ENCODE data around the gene PRSS1. TPM values are rescaled to one million over a fixed set of nuclear protein-coding genes. Genes with fewer than 3 reads are reported as not detected.
"Not testable (repeated sequence)": the region's sequence is repeated elsewhere in the genome, so short reads cannot be mapped to it uniquely, and the experiment has no call there.

The PRSS1 gene
- total RNA-seq, 6 donors from 2014 or later, result 9.8 to 20.6 TPM; not detected in 4

- no peaks in the 10 kb centered on the region for H3K4me1 ChIP-seq
- H3K4me3 ChIP-seq, result no peak overlapping the region
- H3K27ac ChIP-seq, result no peak overlapping the region
- DNase-seq (no peak), ATAC-seq (ENCODE audit: low FRiP score in 2 of 2) (no peak)
- H3K27me3 ChIP-seq, result no peaks in the 10 kb centered on the region
- no peaks in the 10 kb centered on the region for H3K36me3 ChIP-seq
- no peaks in the 10 kb centered on the region for H3K9me3 ChIP-seq
- 75 to 77% methylated on average over 7 to 8 of the region's 8 CpGs for WGBS, 2 donors
- TF ChIP-seq POLR2AphosphoS5 (IDR thresholded peaks at IDR 0.05) (no peak), POLR2A (IDR thresholded peaks at IDR 0.05) (no peak), EP300 (IDR thresholded peaks at IDR 0.05) (no peak), CTCF (IDR thresholded peaks at IDR 0.05) (no peak)
These were observed 4.1 kb downstream of the PRSS1 start for GRCh38 chr7:142753366-142753765.

GRCh38 chr7:142753925-142754491 lies 4.7 kb downstream of the PRSS1 start:
- not testable (repeated sequence) for ATAC-seq (ENCODE audit: low FRiP score in 2 of 2); H3K27me3 ChIP-seq; H3K4me1 ChIP-seq; DNase-seq; H3K36me3 ChIP-seq; H3K9me3 ChIP-seq; H3K27ac ChIP-seq; H3K4me3 ChIP-seq
- 62 to 65% methylated on average over 4 to 5 of the region's 5 CpGs for WGBS, 2 donors

- no peaks in the 10 kb centered on the region for H3K27me3 ChIP-seq
- DNase-seq, result no peak
- H3K4me3 ChIP-seq, result no peak overlapping the region
- no peaks in the 10 kb centered on the region for H3K4me1 ChIP-seq
- no peak for ATAC-seq (ENCODE audit: low FRiP score in 2 of 2)
- WGBS, 2 donors, result 75 to 80% methylated on average over 10 of the region's 10 CpGs
- no peaks in the 10 kb centered on the region for H3K36me3 ChIP-seq
- no peak overlapping the region for H3K27ac ChIP-seq
- H3K9me3 ChIP-seq, result no peaks in the 10 kb centered on the region
- TF ChIP-seq EP300 (IDR thresholded peaks at IDR 0.05) (no peak), CTCF (IDR thresholded peaks at IDR 0.05) (no peak), POLR2A (IDR thresholded peaks at IDR 0.05) (no peak), POLR2AphosphoS5 (IDR thresholded peaks at IDR 0.05) (no peak)
These were observed 5.7 kb downstream of the PRSS1 start for GRCh38 chr7:142754681-142755575.

- H3K27ac ChIP-seq, result not testable (repeated sequence)
These were observed 9.0 kb downstream of the PRSS1 start for GRCh38 chr7:142758312-142758711.

GRCh38 chr7:142759433-142759832 lies 10.2 kb downstream of the PRSS1 start:
- Histone ChIP-seq H3K36me3 (no peaks in the 10 kb centered on the region), H3K27me3 (no peaks in the 10 kb centered on the region), H3K4me1 (no peaks in the 10 kb centered on the region), H3K4me3 (no peak overlapping the region), H3K27ac (no peak overlapping the region), H3K9me3 (no peaks in the 10 kb centered on the region)
- ATAC-seq (ENCODE audit: low FRiP score in 2 of 2) (no peak), DNase-seq (no peak)
- WGBS, 2 donors, result 83 to 100% methylated on average over 1 of the region's 1 CpG
- TF ChIP-seq CTCF (IDR thresholded peaks at IDR 0.05), result no peak
- no peak for TF ChIP-seq POLR2AphosphoS5 (IDR thresholded peaks at IDR 0.05)
- no peak for TF ChIP-seq POLR2A (IDR thresholded peaks at IDR 0.05)
- TF ChIP-seq EP300 (IDR thresholded peaks at IDR 0.05), result no peak

More at GRCh38 chr7:142758312-142758711, 9.0 kb downstream of the PRSS1 start:
- not testable (repeated sequence) for H3K36me3 ChIP-seq; H3K9me3 ChIP-seq; H3K4me1 ChIP-seq; ATAC-seq (ENCODE audit: low FRiP score in 2 of 2); H3K4me3 ChIP-seq; DNase-seq; H3K27me3 ChIP-seq
- WGBS, 2 donors, result 73 to 88% methylated on average over 1 to 3 of the region's 3 CpGs

Data from upper lobe of left lung (tissue), 6 donors.